Ovary (tissue), 3 donors: ENCODE data around the gene CCDC150.

Experiments used
- EP300 ChIP-seq: sonication (generic); formaldehyde crosslinking; IDR thresholded peaks from one replicate; pipeline ENCODE4 v1.6.1; 2017; ENCODE audit warnings: antibody characterized with exemption
- POLR2A ChIP-seq: fragments of 450-650 bp; IDR thresholded peaks from one replicate; pipeline ENCODE4 v1.6.1; 2017; ENCODE audit warnings: antibody characterized with exemption, mild to moderate bottlenecking, moderate library complexity
- TF ChIP-seq, protein P1 (sequence below), 3 donors: fragments of 450-650 bp in 2 of 3; fragments of 200-600 bp in 1 of 3; IDR thresholded peaks; one replicate each; pipeline versions ENCODE4 v1.5.1 to v1.8.0; 2016 to 2022; ENCODE audit warnings: antibody characterized with exemption in 3 of 3, mild to moderate bottlenecking in 1 of 3
- donor health status: DM: no; HTN: no; CAD: no.

DNA sequence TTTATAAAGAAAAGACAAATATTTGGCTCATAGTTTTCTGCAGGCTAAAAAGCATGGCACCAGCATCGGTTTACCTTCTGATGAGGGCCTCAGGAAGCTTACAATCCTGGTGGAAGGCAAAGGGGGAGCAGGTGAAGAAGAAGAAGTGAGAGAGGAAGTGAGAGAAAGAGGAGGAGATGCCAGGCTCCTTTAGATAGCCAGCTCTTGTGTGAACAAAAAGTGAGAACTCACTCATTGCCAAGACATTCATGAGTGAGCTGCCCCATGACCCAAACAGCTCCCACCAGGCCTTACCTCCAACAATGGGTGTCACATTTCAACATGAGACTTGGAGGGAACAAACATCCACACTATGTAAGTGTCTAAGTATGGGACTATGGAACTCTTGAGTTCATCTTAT, 14.3 kb downstream of the CCDC150 start:
- TF ChIP-seq POLR2A (no peak), EP300 (no peak)
- TF ChIP-seq, protein P1, sequence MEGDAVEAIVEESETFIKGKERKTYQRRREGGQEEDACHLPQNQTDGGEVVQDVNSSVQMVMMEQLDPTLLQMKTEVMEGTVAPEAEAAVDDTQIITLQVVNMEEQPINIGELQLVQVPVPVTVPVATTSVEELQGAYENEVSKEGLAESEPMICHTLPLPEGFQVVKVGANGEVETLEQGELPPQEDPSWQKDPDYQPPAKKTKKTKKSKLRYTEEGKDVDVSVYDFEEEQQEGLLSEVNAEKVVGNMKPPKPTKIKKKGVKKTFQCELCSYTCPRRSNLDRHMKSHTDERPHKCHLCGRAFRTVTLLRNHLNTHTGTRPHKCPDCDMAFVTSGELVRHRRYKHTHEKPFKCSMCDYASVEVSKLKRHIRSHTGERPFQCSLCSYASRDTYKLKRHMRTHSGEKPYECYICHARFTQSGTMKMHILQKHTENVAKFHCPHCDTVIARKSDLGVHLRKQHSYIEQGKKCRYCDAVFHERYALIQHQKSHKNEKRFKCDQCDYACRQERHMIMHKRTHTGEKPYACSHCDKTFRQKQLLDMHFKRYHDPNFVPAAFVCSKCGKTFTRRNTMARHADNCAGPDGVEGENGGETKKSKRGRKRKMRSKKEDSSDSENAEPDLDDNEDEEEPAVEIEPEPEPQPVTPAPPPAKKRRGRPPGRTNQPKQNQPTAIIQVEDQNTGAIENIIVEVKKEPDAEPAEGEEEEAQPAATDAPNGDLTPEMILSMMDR (IDR thresholded peaks at IDR 0.05) = no peak
